ENCODE results near the gene TIAM1.

The TIAM1 gene

GRCh38 chr21:31267644-31268043 lies 76.4 kb downstream of the TIAM1 start:
- peak overlapping the region; percentile 35 to 79 (median 67); a peak in 15 of 22 replicates for H3K4me2 ChIP-seq
- no peak for TF ChIP-seq Cebpa-rat (IDR thresholded peaks at IDR 0.05)

DNA sequence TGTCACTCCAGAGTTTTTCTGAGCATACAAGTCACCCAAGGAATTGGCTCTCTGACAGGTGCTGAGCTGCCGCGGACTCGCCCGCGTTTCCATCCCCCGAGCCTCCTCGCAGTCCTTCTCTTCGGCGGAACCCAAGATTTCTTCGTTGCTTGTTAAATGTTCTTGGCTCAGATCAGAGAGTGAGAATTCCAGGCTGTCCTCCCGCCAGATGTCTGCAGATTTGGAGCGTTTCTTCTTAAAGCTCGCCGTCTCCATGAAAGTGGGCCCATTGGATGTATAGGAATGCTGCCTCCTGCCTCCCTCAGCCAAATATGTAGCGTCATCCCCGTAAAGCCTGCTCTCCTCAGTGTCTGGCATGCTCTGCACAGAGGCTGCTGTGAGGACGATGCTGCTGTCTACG lies 77.8 kb downstream of the TIAM1 start:
- H3K27ac ChIP-seq, result no peak overlapping the region
- H3K4me2 ChIP-seq, result peak overlapping the region; percentile 47 to 74 (median 62); a peak in 19 of 22 replicates
- H3K9me3 ChIP-seq (replicated peaks in 1 of 11), result peaks cover 0 to 16% (median 9%) of the 10 kb centered on the region in 11 experiments; a peak in 10 of 22 replicates
- H4K20me1 ChIP-seq, result peaks cover 0 to 6% (median 0%) of the 10 kb centered on the region in 11 experiments; a peak in 2 of 22 replicates
- no peaks in the 10 kb centered on the region for H3K27me3 ChIP-seq
- H3K9ac ChIP-seq, result no peak overlapping the region
- peaks cover 32 to 57% (median 50%) of the 10 kb centered on the region in 10 experiments for H3K4me1 ChIP-seq
- peaks cover 0 to 22% (median 5%) of the 10 kb centered on the region in 11 experiments; a peak in 5 of 22 replicates for H3K36me3 ChIP-seq
- no peak overlapping the region; a peak in 1 of 20 replicates for H3K4me3 ChIP-seq
- TF ChIP-seq Cebpa-rat (IDR thresholded peaks at IDR 0.05), result no peak

More at GRCh38 chr21:31267644-31268043, 76.4 kb downstream of the TIAM1 start:
- H3K9ac ChIP-seq, result no peak overlapping the region
- H3K36me3 ChIP-seq, result peaks cover 0 to 23% (median 8%) of the 10 kb centered on the region in 11 experiments; a peak in 8 of 22 replicates
- H3K4me1 ChIP-seq, result peaks cover 38 to 58% (median 50%) of the 10 kb centered on the region in 10 experiments
- no peaks in the 10 kb centered on the region; a peak in 1 of 22 replicates for H4K20me1 ChIP-seq
- no peak overlapping the region for H3K27ac ChIP-seq
- H3K9me3 ChIP-seq (replicated peaks in 1 of 11), result peaks cover 0 to 18% (median 12%) of the 10 kb centered on the region in 11 experiments; a peak in 10 of 22 replicates
- no peak overlapping the region for H3K4me3 ChIP-seq
- no peaks in the 10 kb centered on the region for H3K27me3 ChIP-seq

GRCh38 chr21:31265366-31266013 lies 78.6 kb downstream of the TIAM1 start:
- Histone ChIP-seq H3K27ac (no peak overlapping the region), H3K4me1 (peaks cover 39 to 57% (median 49%) of the 10 kb centered on the region in 10 experiments), H3K36me3 (peaks cover 0 to 15% (median 5%) of the 10 kb centered on the region in 11 experiments; a peak in 4 of 22 replicates), H3K9me3 (replicated peaks in 1 of 11) (peaks cover 0 to 13% (median 2%) of the 10 kb centered on the region in 11 experiments; a peak in 9 of 22 replicates), H4K20me1 (peaks cover 0 to 6% (median 0%) of the 10 kb centered on the region in 11 experiments; a peak in 2 of 22 replicates), H3K9ac (no peak overlapping the region), H3K4me3 (peak overlapping the region in 1 of 10 experiments; percentile 21; a peak in 2 of 20 replicates), H3K27me3 (no peaks in the 10 kb centered on the region), H3K4me2 (peak overlapping the region; percentile 47 to 74 (median 62))
- no peak for TF ChIP-seq Cebpa-rat (IDR thresholded peaks at IDR 0.05)

GRCh38 chr21:31264574-31264973 lies 79.5 kb downstream of the TIAM1 start:
- TF ChIP-seq Cebpa-rat (IDR thresholded peaks at IDR 0.05), result no peak
- no peak overlapping the region for H3K27ac ChIP-seq
- H3K4me2 ChIP-seq, result peak overlapping the region in 9 of 11 experiments; percentile 49 to 74 (median 69); a peak in 15 of 22 replicates
- H3K36me3 ChIP-seq, result peaks cover 0 to 15% (median 5%) of the 10 kb centered on the region in 11 experiments; a peak in 5 of 22 replicates
- H4K20me1 ChIP-seq, result peaks cover 0 to 6% (median 0%) of the 10 kb centered on the region in 11 experiments; a peak in 2 of 22 replicates
- peaks cover 0 to 8% (median 0%) of the 10 kb centered on the region in 11 experiments; a peak in 1 of 22 replicates for H3K9me3 ChIP-seq (replicated peaks in 1 of 11)
- no peak overlapping the region for H3K4me3 ChIP-seq
- H3K4me1 ChIP-seq, result peaks cover 39 to 49% (median 43%) of the 10 kb centered on the region in 10 experiments
- H3K9ac ChIP-seq, result no peak overlapping the region
- H3K27me3 ChIP-seq, result no peaks in the 10 kb centered on the region

- no peak overlapping the region for H3K27ac ChIP-seq
- H3K4me1 ChIP-seq, result peaks cover 22 to 30% (median 25%) of the 10 kb centered on the region in 10 experiments
- H3K9me3 ChIP-seq (replicated peaks in 1 of 11), result peaks cover 0 to 8% (median 0%) of the 10 kb centered on the region in 11 experiments; a peak in 1 of 22 replicates
- H3K36me3 ChIP-seq, result peaks cover 0 to 15% (median 8%) of the 10 kb centered on the region in 11 experiments; a peak in 7 of 22 replicates
- no peak overlapping the region for H3K4me2 ChIP-seq
- no peak for TF ChIP-seq Cebpa-rat (IDR thresholded peaks at IDR 0.05)
- H3K4me3 ChIP-seq, result no peak overlapping the region
- peaks cover 0 to 6% (median 0%) of the 10 kb centered on the region in 11 experiments; a peak in 2 of 22 replicates for H4K20me1 ChIP-seq
- no peaks in the 10 kb centered on the region for H3K27me3 ChIP-seq
- no peak overlapping the region for H3K9ac ChIP-seq
These were observed 81.3 kb downstream of the TIAM1 start for GRCh38 chr21:31262728-31263127.

DNA sequence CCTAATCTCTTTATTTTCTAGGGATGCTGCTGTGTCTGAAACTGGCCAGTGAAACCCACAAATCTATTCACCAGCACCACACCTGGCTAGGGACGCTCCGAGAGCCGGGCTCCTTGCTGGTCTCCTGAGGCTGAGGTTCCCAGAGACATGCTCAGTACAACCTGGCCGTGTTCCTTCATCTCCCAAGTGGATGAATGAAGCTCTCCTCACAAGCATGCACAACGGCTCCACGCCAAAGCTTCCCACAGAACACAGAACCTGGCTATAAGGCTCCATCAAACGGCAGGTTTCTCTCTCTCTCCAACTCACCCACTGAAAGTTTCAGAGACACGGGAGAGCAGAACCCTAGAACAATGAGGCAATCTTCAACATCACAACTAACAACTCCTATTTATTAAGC lies 82.3 kb downstream of the TIAM1 start:
- peaks cover 21 to 28% (median 22%) of the 10 kb centered on the region in 10 experiments for H3K4me1 ChIP-seq
- H3K9me3 ChIP-seq (replicated peaks in 1 of 11), result peaks cover 0 to 8% (median 0%) of the 10 kb centered on the region in 11 experiments; a peak in 1 of 22 replicates
- H3K36me3 ChIP-seq, result peaks cover 0 to 13% (median 7%) of the 10 kb centered on the region in 11 experiments; a peak in 7 of 22 replicates
- no peak overlapping the region for H3K9ac ChIP-seq
- no peak for TF ChIP-seq Cebpa-rat (IDR thresholded peaks at IDR 0.05)
- H3K4me2 ChIP-seq, result no peak overlapping the region
- H3K4me3 ChIP-seq, result no peak overlapping the region
- peaks cover 0 to 6% (median 0%) of the 10 kb centered on the region in 11 experiments; a peak in 2 of 22 replicates for H4K20me1 ChIP-seq
- H3K27ac ChIP-seq, result no peak overlapping the region
- H3K27me3 ChIP-seq, result no peaks in the 10 kb centered on the region

DNA sequence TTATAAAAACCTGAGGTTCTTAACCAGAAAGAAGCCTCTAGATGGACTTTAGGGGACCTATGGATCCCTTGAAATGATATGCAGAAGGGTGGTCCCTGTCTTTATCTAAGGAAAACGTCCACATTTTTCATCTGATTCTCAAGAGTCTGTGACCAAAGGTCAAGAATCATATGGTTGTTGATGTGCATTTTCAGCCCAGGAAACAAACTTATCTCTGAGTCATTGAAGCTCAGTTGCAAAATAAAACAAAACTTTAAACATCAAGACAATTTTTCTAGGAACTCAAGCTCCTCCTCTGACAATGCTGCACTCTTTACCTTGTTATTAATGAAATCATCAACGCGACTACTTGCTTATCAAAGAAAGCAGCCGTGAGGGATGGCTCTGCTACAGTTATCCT lies 83.3 kb downstream of the TIAM1 start:
- no peak for TF ChIP-seq Cebpa-rat (IDR thresholded peaks at IDR 0.05)
- Histone ChIP-seq H3K4me3 (no peak overlapping the region), H3K36me3 (peaks cover 0 to 8% (median 0%) of the 10 kb centered on the region in 11 experiments; a peak in 6 of 22 replicates), H3K4me2 (0 out of 22 replicates have a peak overlapping the region, but pooled peaks of 2 of the 11 experiments have one; percentile 9), H3K4me1 (peaks cover 12 to 19% (median 13%) of the 10 kb centered on the region in 10 experiments), H3K27ac (no peak overlapping the region), H4K20me1 (peaks cover 0 to 6% (median 0%) of the 10 kb centered on the region in 11 experiments; a peak in 2 of 22 replicates), H3K9me3 (replicated peaks in 1 of 11) (peaks cover 0 to 8% (median 0%) of the 10 kb centered on the region in 11 experiments; a peak in 1 of 22 replicates), H3K9ac (no peak overlapping the region), H3K27me3 (no peaks in the 10 kb centered on the region)

GRCh38 chr21:31258073-31258472 lies 86.0 kb downstream of the TIAM1 start:
- no peak overlapping the region for H3K27ac ChIP-seq
- peaks cover 0 to 7% (median 0%) of the 10 kb centered on the region in 10 experiments; a peak in 2 of 20 replicates for H3K4me1 ChIP-seq
- no peaks in the 10 kb centered on the region for H3K9me3 ChIP-seq (replicated peaks in 1 of 11)
- peaks cover 0 to 6% (median 0%) of the 10 kb centered on the region in 11 experiments; a peak in 2 of 22 replicates for H4K20me1 ChIP-seq
- no peaks in the 10 kb centered on the region for H3K27me3 ChIP-seq
- peaks cover 0 to 19% (median 0%) of the 10 kb centered on the region in 11 experiments; a peak in 7 of 22 replicates for H3K36me3 ChIP-seq
- no peak overlapping the region for H3K4me3 ChIP-seq
- no peak for TF ChIP-seq Cebpa-rat (IDR thresholded peaks at IDR 0.05)
- no peak overlapping the region for H3K4me2 ChIP-seq
- no peak overlapping the region for H3K9ac ChIP-seq

GRCh38 chr21:31257265-31257664 lies 86.8 kb downstream of the TIAM1 start:
- H3K4me1 ChIP-seq, result peaks cover 0 to 7% (median 0%) of the 10 kb centered on the region in 10 experiments; a peak in 1 of 20 replicates
- H3K4me2 ChIP-seq, result no peak overlapping the region
- no peaks in the 10 kb centered on the region for H3K27me3 ChIP-seq
- H4K20me1 ChIP-seq, result peaks cover 0 to 5% (median 0%) of the 10 kb centered on the region in 11 experiments; a peak in 2 of 22 replicates
- H3K36me3 ChIP-seq, result peaks cover 0 to 22% (median 1%) of the 10 kb centered on the region in 11 experiments; a peak in 9 of 22 replicates
- no peaks in the 10 kb centered on the region for H3K9me3 ChIP-seq (replicated peaks in 1 of 11)
- no peak overlapping the region for H3K4me3 ChIP-seq
- TF ChIP-seq Cebpa-rat (IDR thresholded peaks at IDR 0.05), result no peak
- H3K27ac ChIP-seq, result no peak overlapping the region
- no peak overlapping the region for H3K9ac ChIP-seq

All from BLaER1 treated with 17β-estradiol and CSF1 and Interleukin-3, amounts not matched to agents 10 nM and 100 nM (cell line).